ENCODE data around the gene GARIN5A. TPM values are rescaled to one million over a fixed set of nuclear protein-coding genes. Genes with fewer than 3 reads are reported as not detected.

Gene GARIN5A
- total RNA-seq, 1 donor, result 0.36 TPM

- DNase-seq (ENCODE audit: insufficient read length, low spot score, missing footprints), result peak; percentile 90
- no peaks in the 10 kb centered on the region for H3K36me3 ChIP-seq (ENCODE audit: insufficient read depth, low read length)
- peak overlapping the region; percentile 14 for H3K4me2 ChIP-seq (ENCODE audit: insufficient read depth, low read length)
- no peak overlapping the region for H2AFZ ChIP-seq (ENCODE audit: low read length)
- no peak overlapping the region for H3K4me3 ChIP-seq (ENCODE audit: insufficient read depth, low read length)
- H3K79me2 ChIP-seq (ENCODE audit: insufficient read depth, low read length), result no peaks in the 10 kb centered on the region
- H3K27ac ChIP-seq (ENCODE audit: low read depth, low read length), result no peak overlapping the region
- no peak for TF ChIP-seq CTCF (IDR thresholded peaks at IDR 0.05; ENCODE audit: extremely low read depth, low read depth, low read length)
- no peaks in the 10 kb centered on the region for H3K9me3 ChIP-seq (ENCODE audit: low read depth, low read length)
- no peaks in the 10 kb centered on the region for H4K20me1 ChIP-seq (ENCODE audit: insufficient read depth, low read length)
- H3K4me1 ChIP-seq (ENCODE audit: insufficient read depth, low read length), result peaks cover 8% of the 10 kb centered on the region
- H3K27me3 ChIP-seq (ENCODE audit: insufficient read depth, low read length), result peaks cover 13% of the 10 kb centered on the region
These were observed 16.4 kb downstream of the GARIN5A start for GRCh38 chr19:50460161-50460765.

DNA sequence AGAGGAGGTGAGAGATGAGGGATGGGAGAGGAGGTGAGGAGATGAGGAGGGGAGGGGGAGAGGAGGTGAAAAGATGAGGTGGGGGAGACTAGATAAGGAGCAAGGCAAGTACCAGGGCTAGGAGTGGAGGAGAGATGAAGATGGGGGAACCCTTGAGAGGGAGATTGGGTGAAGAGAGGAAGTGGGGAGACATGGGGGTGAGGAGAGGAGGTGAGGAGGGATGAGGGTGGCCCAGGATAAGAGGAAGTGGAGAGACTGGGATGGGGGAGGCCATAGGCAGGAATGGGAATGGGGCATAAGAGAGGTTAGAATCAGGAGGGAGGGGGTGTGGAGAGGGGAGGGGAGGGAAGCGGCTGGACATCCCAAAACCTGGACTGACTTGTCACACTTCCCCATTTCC, 17.0 kb downstream of the GARIN5A start:
- no peak overlapping the region for H2AFZ ChIP-seq (ENCODE audit: low read length)
- H3K36me3 ChIP-seq (ENCODE audit: insufficient read depth, low read length), result no peaks in the 10 kb centered on the region
- DNase-seq (ENCODE audit: insufficient read length, low spot score, missing footprints), result peak; percentile 42
- H3K4me2 ChIP-seq (ENCODE audit: insufficient read depth, low read length), result no peak overlapping the region
- peaks cover 13% of the 10 kb centered on the region for H3K27me3 ChIP-seq (ENCODE audit: insufficient read depth, low read length)
- peaks cover 8% of the 10 kb centered on the region for H3K4me1 ChIP-seq (ENCODE audit: insufficient read depth, low read length)
- H3K79me2 ChIP-seq (ENCODE audit: insufficient read depth, low read length), result no peaks in the 10 kb centered on the region
- TF ChIP-seq CTCF (IDR thresholded peaks at IDR 0.05; ENCODE audit: extremely low read depth, low read depth, low read length), result no peak
- H3K9me3 ChIP-seq (ENCODE audit: low read depth, low read length), result no peaks in the 10 kb centered on the region
- H3K27ac ChIP-seq (ENCODE audit: low read depth, low read length), result no peak overlapping the region
- H3K4me3 ChIP-seq (ENCODE audit: insufficient read depth, low read length), result no peak overlapping the region
- no peaks in the 10 kb centered on the region for H4K20me1 ChIP-seq (ENCODE audit: insufficient read depth, low read length)

GRCh38 chr19:50459067-50459456, 17.6 kb downstream of the GARIN5A start:
- no peaks in the 10 kb centered on the region for H3K79me2 ChIP-seq (ENCODE audit: insufficient read depth, low read length)
- peak; percentile 52 for DNase-seq (ENCODE audit: insufficient read length, low spot score, missing footprints)
- H3K27ac ChIP-seq (ENCODE audit: low read depth, low read length), result no peak overlapping the region
- no peak overlapping the region for H3K4me3 ChIP-seq (ENCODE audit: insufficient read depth, low read length)
- H3K4me1 ChIP-seq (ENCODE audit: insufficient read depth, low read length), result peaks cover 8% of the 10 kb centered on the region
- H3K27me3 ChIP-seq (ENCODE audit: insufficient read depth, low read length), result peaks cover 13% of the 10 kb centered on the region
- no peaks in the 10 kb centered on the region for H3K36me3 ChIP-seq (ENCODE audit: insufficient read depth, low read length)
- H4K20me1 ChIP-seq (ENCODE audit: insufficient read depth, low read length), result no peaks in the 10 kb centered on the region
- no peak overlapping the region for H3K4me2 ChIP-seq (ENCODE audit: insufficient read depth, low read length)
- H3K9me3 ChIP-seq (ENCODE audit: low read depth, low read length), result no peaks in the 10 kb centered on the region
- H2AFZ ChIP-seq (ENCODE audit: low read length), result no peak overlapping the region
- TF ChIP-seq CTCF (IDR thresholded peaks at IDR 0.05; ENCODE audit: extremely low read depth, low read depth, low read length), result no peak

GRCh38 chr19:50458396-50459066, 18.1 kb downstream of the GARIN5A start:
- Histone ChIP-seq H3K27ac (ENCODE audit: low read depth, low read length) (no peak overlapping the region), H3K4me2 (ENCODE audit: insufficient read depth, low read length) (no peak overlapping the region), H2AFZ (ENCODE audit: low read length) (no peak overlapping the region), H3K79me2 (ENCODE audit: insufficient read depth, low read length) (no peaks in the 10 kb centered on the region), H3K4me3 (ENCODE audit: insufficient read depth, low read length) (no peak overlapping the region), H3K36me3 (ENCODE audit: insufficient read depth, low read length) (no peaks in the 10 kb centered on the region), H3K4me1 (ENCODE audit: insufficient read depth, low read length) (peaks cover 8% of the 10 kb centered on the region), H3K27me3 (ENCODE audit: insufficient read depth, low read length) (peaks cover 13% of the 10 kb centered on the region), H3K9me3 (ENCODE audit: low read depth, low read length) (no peaks in the 10 kb centered on the region), H4K20me1 (ENCODE audit: insufficient read depth, low read length) (no peaks in the 10 kb centered on the region)
- TF ChIP-seq CTCF (IDR thresholded peaks at IDR 0.05; ENCODE audit: extremely low read depth, low read depth, low read length), result no peak
- DNase-seq (ENCODE audit: insufficient read length, low spot score, missing footprints), result peak; percentile 88
